ENCODE results near the gene DPH6. TPM values are rescaled to one million over a fixed set of nuclear protein-coding genes. Genes with fewer than 3 reads are reported as not detected.
A peak's percentile ranks its signal among the peaks of the same experiment; 100 is the strongest.
"Not testable (repeated sequence)": the region's sequence is repeated elsewhere in the genome, so short reads cannot be mapped to it uniquely, and the experiment has no call there.

Gene DPH6
- 2.7 TPM for polyA plus RNA-seq (2013, experiment 1 of 2)
- 3.2 TPM for polyA plus RNA-seq (2013, experiment 2 of 2)

GRCh38 chr15:35545824-35546510, at the start of gene DPH6:
Gene DPH6 (minus strand): TSS chr15:35546165. CDS start chr15:35546141, 24 bp downstream.
- Histone ChIP-seq H3K27me3 (ENCODE audit: control insufficient read depth in 1 of 2, insufficient read depth in 1 of 2, low read length in 2 of 2) (no peaks in the 10 kb centered on the region), H2BK120ac (ENCODE audit: low read depth, low read length) (peak within 1 kb of the TSS; percentile 74), H3K4me2 (ENCODE audit: low read length, poor library complexity, severe bottlenecking) (peak within 1 kb of the TSS; percentile 85), H3K9ac (ENCODE audit: low read length) (peak within 1 kb of the TSS; percentile 98), H3K36me3 (ENCODE audit: control insufficient read depth in 1 of 2, insufficient read depth in 2 of 2, low read depth in 1 of 2, low read length in 2 of 2) (peaks cover 0 to 8% of the 10 kb centered on the region in 2 experiments), H2AFZ (ENCODE audit: low read depth, low read length) (peak within 1 kb of the TSS; percentile 1), H3K4me3 (ENCODE audit: insufficient read depth in 1 of 2, low read depth in 1 of 2, low read length in 2 of 2) (peak within 1 kb of the TSS; percentile 79 to 80), H2BK12ac (ENCODE audit: low read length in 2 of 2) (peak within 1 kb of the TSS; percentile 76 to 86), H3K9me3 (ENCODE audit: control insufficient read depth, low read length) (no peaks in the 10 kb centered on the region), H2BK5ac (ENCODE audit: low read depth, low read length, poor library complexity, severe bottlenecking) (peak within 1 kb of the TSS; percentile 87), H3K18ac (ENCODE audit: low read depth in 1 of 2, low read length in 2 of 2) (peak within 1 kb of the TSS; percentile 83 to 98), H4K91ac (ENCODE audit: low read length) (peak within 1 kb of the TSS; percentile 99), H2AK5ac (ENCODE audit: low read length, severe bottlenecking) (peak within 1 kb of the TSS; percentile 23), H3K79me1 (replicated peaks; ENCODE audit: low read length, poor library complexity, severe bottlenecking) (peaks cover 12% of the 10 kb centered on the region), H2BK15ac (ENCODE audit: low read depth, poor library complexity, severe bottlenecking) (peak within 1 kb of the TSS; percentile 99), H3K14ac (ENCODE audit: low read length in 2 of 2) (peak within 1 kb of the TSS in 1 of 2 experiments; percentile 44), H3K4ac (ENCODE audit: low read depth in 1 of 2, low read length in 2 of 2) (peak within 1 kb of the TSS; percentile 85 to 92), H4K8ac (ENCODE audit: low read length) (peak within 1 kb of the TSS; percentile 99), H3K23ac (ENCODE audit: low read length in 2 of 2) (no peak within 1 kb of the TSS), H3K27ac (ENCODE audit: low read length, poor library complexity, severe bottlenecking) (peak within 1 kb of the TSS; percentile 85), H3K4me1 (ENCODE audit: control insufficient read depth, insufficient read depth, low read depth, low read length) (peaks cover 2% of the 10 kb centered on the region)
- peak; percentile 89 for DNase-seq
- under 1% methylated on average over 62 of the region's 66 CpGs for WGBS

DNA sequence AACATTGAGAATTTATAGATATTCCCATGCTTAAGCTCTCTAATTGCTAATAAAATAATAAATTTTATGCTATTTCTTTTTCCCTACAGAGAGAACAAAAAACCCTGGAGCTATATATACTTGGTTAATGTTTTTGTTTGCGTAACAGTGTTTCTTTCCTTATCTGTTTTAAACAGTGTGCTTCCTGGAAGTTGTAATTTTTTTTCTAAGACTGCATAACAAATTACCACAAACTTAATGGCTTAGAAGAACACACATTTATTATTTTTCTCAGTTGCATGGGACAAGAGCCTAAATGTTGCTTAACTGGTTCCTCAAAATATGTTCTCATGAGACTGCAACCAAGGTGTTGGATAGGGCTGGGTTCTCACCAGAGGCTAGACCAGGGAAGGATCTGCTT, 49.7 kb upstream of the DPH6 start:
- Histone ChIP-seq H3K79me1 (replicated peaks; ENCODE audit: low read length, poor library complexity, severe bottlenecking) (no peaks in the 10 kb centered on the region), H4K91ac (ENCODE audit: low read length) (no peak overlapping the region), H3K4ac (ENCODE audit: low read depth in 1 of 2, low read length in 2 of 2) (no peak overlapping the region), H3K9ac (ENCODE audit: low read length) (no peak overlapping the region), H3K9me3 (ENCODE audit: control insufficient read depth, low read length) (no peaks in the 10 kb centered on the region), H2BK15ac (ENCODE audit: low read depth, poor library complexity, severe bottlenecking) (no peak overlapping the region), H3K14ac (ENCODE audit: low read length in 2 of 2) (no peak overlapping the region), H3K18ac (ENCODE audit: low read depth in 1 of 2, low read length in 2 of 2) (peak overlapping the region in 1 of 2 experiments; percentile 3), H3K23ac (ENCODE audit: low read length in 2 of 2) (no peak overlapping the region), H3K4me3 (ENCODE audit: insufficient read depth in 1 of 2, low read depth in 1 of 2, low read length in 2 of 2) (no peak overlapping the region), H3K36me3 (ENCODE audit: control insufficient read depth in 1 of 2, insufficient read depth in 2 of 2, low read depth in 1 of 2, low read length in 2 of 2) (no peaks in the 10 kb centered on the region), H3K27me3 (ENCODE audit: control insufficient read depth in 1 of 2, insufficient read depth in 1 of 2, low read length in 2 of 2) (no peaks in the 10 kb centered on the region), H2AFZ (ENCODE audit: low read depth, low read length) (no peak overlapping the region), H2BK120ac (ENCODE audit: low read depth, low read length) (no peak overlapping the region), H4K8ac (ENCODE audit: low read length) (no peak overlapping the region), H3K27ac (ENCODE audit: low read length, poor library complexity, severe bottlenecking) (no peak overlapping the region), H2BK12ac (ENCODE audit: low read length in 2 of 2) (no peak overlapping the region), H2AK5ac (ENCODE audit: low read length, severe bottlenecking) (no peak overlapping the region), H2BK5ac (ENCODE audit: low read depth, low read length, poor library complexity, severe bottlenecking) (no peak overlapping the region), H3K4me2 (ENCODE audit: low read length, poor library complexity, severe bottlenecking) (no peak overlapping the region), H3K4me1 (ENCODE audit: control insufficient read depth, insufficient read depth, low read depth, low read length) (no peaks in the 10 kb centered on the region)
- WGBS: no CpG with 5 or more reads among the region's 1 CpG
- peak; percentile 47 for DNase-seq

DNA sequence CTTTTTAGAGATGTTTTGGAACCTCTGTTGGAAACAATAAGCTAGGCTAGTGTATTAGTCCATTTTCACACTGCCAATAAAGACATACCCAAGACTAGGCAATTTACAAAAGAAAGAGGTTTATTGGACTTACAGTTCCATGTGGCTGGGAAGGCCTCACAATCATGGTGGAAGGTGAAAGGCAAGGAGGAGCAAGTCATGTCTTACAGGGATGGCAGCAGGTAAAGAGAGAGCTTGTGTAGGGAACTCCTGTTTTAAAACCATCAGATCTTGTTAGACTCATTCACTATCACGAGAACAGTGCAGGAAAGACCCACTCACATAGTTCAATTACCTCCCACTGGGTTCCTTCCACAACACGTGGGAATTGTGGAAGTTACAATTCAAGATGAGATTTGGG, 46.0 kb upstream of the DPH6 start:
- not testable (repeated sequence) for H2BK120ac ChIP-seq (ENCODE audit: low read depth, low read length); H2AK5ac ChIP-seq (ENCODE audit: low read length, severe bottlenecking); H3K9me3 ChIP-seq (ENCODE audit: control insufficient read depth, low read length); H3K4me1 ChIP-seq (ENCODE audit: control insufficient read depth, insufficient read depth, low read depth, low read length); H3K79me1 ChIP-seq (replicated peaks; ENCODE audit: low read length, poor library complexity, severe bottlenecking); H3K18ac ChIP-seq (ENCODE audit: low read depth in 1 of 2, low read length in 2 of 2); H3K36me3 ChIP-seq (ENCODE audit: control insufficient read depth in 1 of 2, insufficient read depth in 2 of 2, low read depth in 1 of 2, low read length in 2 of 2); H2BK5ac ChIP-seq (ENCODE audit: low read depth, low read length, poor library complexity, severe bottlenecking); H3K23ac ChIP-seq (ENCODE audit: low read length in 2 of 2); H2AFZ ChIP-seq (ENCODE audit: low read depth, low read length); H3K27me3 ChIP-seq (ENCODE audit: control insufficient read depth in 1 of 2, insufficient read depth in 1 of 2, low read length in 2 of 2); H2BK12ac ChIP-seq (ENCODE audit: low read length in 2 of 2); H4K8ac ChIP-seq (ENCODE audit: low read length); H3K27ac ChIP-seq (ENCODE audit: low read length, poor library complexity, severe bottlenecking); H3K4me2 ChIP-seq (ENCODE audit: low read length, poor library complexity, severe bottlenecking); H3K14ac ChIP-seq (ENCODE audit: low read length in 2 of 2); H3K4ac ChIP-seq (ENCODE audit: low read depth in 1 of 2, low read length in 2 of 2); H4K91ac ChIP-seq (ENCODE audit: low read length); H3K4me3 ChIP-seq (ENCODE audit: insufficient read depth in 1 of 2, low read depth in 1 of 2, low read length in 2 of 2); H3K9ac ChIP-seq (ENCODE audit: low read length); DNase-seq; H2BK15ac ChIP-seq (ENCODE audit: low read depth, poor library complexity, severe bottlenecking)
- WGBS: no CpG with 5 or more reads among the region's 2 CpGs

DNA sequence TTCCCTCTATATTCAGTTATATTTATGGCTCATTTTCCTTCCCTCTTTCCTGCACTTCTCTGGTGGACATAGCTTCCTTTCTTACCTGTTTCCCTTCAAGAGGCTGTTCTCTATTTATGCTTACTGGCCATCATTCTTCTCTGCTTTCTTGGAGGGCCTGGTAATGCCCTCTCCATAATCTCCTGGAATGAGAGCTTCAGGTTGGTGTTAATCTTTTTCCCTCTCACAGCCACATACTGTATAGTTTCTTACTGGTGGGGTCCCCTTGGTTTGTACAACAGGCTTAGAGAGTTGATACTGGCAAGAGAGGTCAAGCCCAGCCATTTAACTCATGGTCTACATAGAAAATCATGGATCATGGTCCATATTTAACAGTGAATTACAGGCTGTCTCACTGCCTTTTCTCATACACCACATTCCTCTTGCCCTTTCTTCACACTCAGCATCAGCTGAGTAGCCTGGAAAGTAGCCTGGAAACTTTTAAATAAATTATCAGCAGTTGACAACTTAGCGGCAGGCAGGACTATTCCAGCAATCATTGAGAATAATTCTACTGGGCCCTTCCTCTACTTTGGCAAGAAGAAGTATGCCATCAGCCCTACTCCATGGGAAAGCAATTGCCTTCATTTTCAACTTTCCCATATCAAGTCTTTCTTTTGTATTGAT, 38.0 kb upstream of the DPH6 start:
- Histone ChIP-seq H2BK12ac (ENCODE audit: low read length in 2 of 2) (peak overlapping the region in 1 of 2 experiments; percentile 15), H3K4me2 (ENCODE audit: low read length, poor library complexity, severe bottlenecking) (no peak overlapping the region), H2AK5ac (ENCODE audit: low read length, severe bottlenecking) (no peak overlapping the region), H3K9me3 (ENCODE audit: control insufficient read depth, low read length) (no peaks in the 10 kb centered on the region), H3K18ac (ENCODE audit: low read depth in 1 of 2, low read length in 2 of 2) (no peak overlapping the region), H3K79me1 (replicated peaks; ENCODE audit: low read length, poor library complexity, severe bottlenecking) (no peaks in the 10 kb centered on the region), H3K23ac (ENCODE audit: low read length in 2 of 2) (no peak overlapping the region), H4K8ac (ENCODE audit: low read length) (no peak overlapping the region), H2BK15ac (ENCODE audit: low read depth, poor library complexity, severe bottlenecking) (no peak overlapping the region), H2BK5ac (ENCODE audit: low read depth, low read length, poor library complexity, severe bottlenecking) (no peak overlapping the region), H2AFZ (ENCODE audit: low read depth, low read length) (no peak overlapping the region), H3K4me1 (ENCODE audit: control insufficient read depth, insufficient read depth, low read depth, low read length) (no peaks in the 10 kb centered on the region), H3K4ac (ENCODE audit: low read depth in 1 of 2, low read length in 2 of 2) (peak overlapping the region; percentile 5 to 24), H3K27me3 (ENCODE audit: control insufficient read depth in 1 of 2, insufficient read depth in 1 of 2, low read length in 2 of 2) (no peaks in the 10 kb centered on the region), H2BK120ac (ENCODE audit: low read depth, low read length) (no peak overlapping the region), H3K4me3 (ENCODE audit: insufficient read depth in 1 of 2, low read depth in 1 of 2, low read length in 2 of 2) (no peak overlapping the region), H3K14ac (ENCODE audit: low read length in 2 of 2) (no peak overlapping the region), H3K36me3 (ENCODE audit: control insufficient read depth in 1 of 2, insufficient read depth in 2 of 2, low read depth in 1 of 2, low read length in 2 of 2) (no peaks in the 10 kb centered on the region), H3K27ac (ENCODE audit: low read length, poor library complexity, severe bottlenecking) (no peak overlapping the region), H3K9ac (ENCODE audit: low read length) (no peak overlapping the region), H4K91ac (ENCODE audit: low read length) (no peak overlapping the region)
- WGBS: 18% methylated on average over 1 of the region's 1 CpG
- DNase-seq: peak; percentile 61
